Measurements from ENCODE around the gene CNTN2.

CNTN2 gene

DNA sequence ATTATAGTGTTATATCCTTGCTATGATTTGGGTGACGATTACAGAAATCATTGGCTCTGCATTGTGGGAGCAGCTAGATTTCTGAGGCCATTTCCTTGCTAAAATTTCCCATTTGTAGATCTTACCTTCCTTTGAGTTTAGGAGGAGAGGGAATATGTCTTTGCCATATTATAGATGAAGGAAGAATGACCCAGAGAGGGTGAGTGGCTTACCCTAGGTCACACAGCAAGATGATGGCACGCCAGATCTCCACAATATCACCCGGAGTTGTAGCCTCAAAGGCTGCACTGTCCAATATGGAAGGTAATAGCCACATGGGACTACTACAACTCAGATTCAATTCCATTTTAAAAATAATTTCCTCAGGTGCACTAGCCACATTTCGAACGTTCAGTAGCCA lies 10.3 kb downstream of the CNTN2 start:
- DNase-seq (ENCODE audit: insufficient read length, low spot score) (no peak), FAIRE-seq (no peak)
- TF ChIP-seq POLR2A (IDR thresholded peaks at IDR 0.05; ENCODE audit: low read depth, low read length), result no peak

DNA sequence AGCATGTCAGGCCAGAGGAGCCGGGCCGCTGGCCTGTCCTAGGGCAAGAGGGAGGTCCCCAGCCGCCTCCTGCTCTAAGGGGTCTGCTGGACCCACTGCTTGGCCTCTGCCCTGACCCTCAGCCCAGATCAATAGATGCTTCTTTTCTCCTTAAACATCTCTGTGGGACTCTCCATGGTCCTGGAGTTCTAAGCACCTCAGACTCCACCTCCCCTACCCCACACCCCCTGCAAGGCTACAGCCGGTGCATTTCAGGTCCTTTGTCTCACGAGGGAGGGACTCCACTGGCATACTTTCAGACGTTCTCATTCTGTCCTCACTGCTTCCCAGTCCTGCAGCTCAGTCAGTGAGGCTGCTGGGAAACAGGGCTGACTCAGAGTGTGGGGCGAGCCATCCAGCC lies 11.0 kb downstream of the CNTN2 start:
- FAIRE-seq (no peak), DNase-seq (ENCODE audit: insufficient read length, low spot score) (no peak)
- TF ChIP-seq POLR2A (IDR thresholded peaks at IDR 0.05; ENCODE audit: low read depth, low read length), result no peak

DNA sequence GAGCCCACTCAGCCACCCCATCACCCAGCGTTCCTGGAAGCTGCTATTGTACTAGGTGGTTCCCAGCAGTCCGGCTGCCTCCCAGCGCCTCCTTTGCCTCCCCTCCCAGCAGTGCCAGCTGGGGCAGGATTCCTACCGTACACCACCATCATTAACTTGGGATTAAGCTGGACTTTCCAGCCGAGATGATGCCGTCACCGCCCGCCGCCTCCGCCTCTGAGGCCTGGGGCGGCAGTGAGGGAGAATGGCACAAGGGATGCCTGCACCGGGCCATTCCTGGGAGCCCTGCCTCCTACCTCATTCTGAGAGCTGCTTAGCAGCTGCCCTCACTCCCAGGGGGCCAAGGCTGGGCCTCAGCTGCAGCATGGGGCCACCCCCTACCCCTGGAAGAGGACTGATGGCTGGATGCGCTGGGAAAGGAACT lies 13.2 kb downstream of the CNTN2 start:
- DNase-seq (ENCODE audit: insufficient read length, low spot score), result no peak
- no peak for FAIRE-seq

DNA sequence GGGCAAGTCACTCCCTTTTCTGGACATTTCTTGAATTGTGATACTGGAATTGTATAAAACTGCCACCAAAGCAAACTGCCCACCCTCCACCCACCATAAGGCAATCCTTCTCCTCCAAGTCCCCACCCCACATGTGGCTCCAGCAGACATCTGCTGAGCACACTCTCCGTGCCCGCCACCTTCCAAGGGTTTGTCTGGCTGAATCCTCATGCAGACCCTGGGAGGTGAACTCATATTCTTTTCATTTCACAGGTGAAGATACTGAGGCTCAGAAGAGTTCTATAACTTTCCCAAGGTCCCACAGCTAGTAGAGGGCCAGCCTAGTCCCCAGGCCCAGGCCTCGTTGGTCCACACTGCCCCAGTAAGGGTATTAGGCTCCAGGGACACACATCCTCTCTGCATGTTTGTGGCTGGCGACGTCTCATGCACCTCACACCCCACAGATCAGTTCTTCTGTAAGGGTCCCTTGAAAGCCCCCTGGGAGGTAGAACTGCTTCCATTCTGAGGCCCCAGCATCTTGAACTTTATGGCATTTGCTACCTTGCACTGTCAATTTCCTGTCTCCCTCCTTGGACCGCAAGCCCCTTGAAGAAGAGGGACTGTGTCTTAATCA lies 14.1 kb downstream of the CNTN2 start:
- no peak for FAIRE-seq
- TF ChIP-seq POLR2A (IDR thresholded peaks at IDR 0.05; ENCODE audit: low read depth, low read length), result no peak

More for the DNA sequence above, 13.2 kb downstream of the CNTN2 start:
- no peak for TF ChIP-seq POLR2A (IDR thresholded peaks at IDR 0.05; ENCODE audit: low read depth, low read length)

DNA sequence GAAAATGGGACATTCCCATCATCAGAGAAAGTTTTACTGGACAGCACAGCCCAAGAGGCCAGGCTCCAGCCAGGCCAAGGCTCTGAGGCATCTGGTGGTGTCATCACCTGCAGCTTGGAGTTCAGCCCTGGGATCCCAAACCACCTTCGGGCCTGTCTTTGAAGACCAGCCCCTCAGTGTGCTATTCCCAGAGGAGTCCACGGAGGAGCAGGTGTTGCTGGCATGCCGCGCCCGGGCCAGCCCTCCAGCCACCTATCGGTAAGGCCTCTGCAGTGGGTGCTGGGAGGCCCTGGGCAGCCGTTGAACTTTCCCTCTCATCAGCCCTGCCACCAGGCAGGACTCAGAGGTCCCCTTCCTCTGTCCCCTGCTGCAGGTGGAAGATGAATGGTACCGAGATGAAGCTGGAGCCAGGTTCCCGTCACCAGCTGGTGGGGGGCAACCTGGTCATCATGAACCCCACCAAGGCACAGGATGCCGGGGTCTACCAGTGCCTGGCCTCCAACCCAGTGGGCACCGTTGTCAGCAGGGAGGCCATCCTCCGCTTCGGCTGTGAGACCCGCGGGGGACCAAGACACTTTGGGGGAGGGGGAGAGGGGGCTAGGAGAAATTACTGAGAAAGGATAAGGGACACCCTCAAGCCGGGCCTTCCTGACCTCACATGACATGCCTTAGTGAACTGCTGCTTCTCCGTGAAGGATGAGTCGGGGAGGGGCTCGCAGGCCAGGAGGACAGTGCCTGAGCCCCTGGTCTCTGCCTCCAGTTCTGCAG lies 15.0 kb downstream of the CNTN2 start:
- TF ChIP-seq POLR2A (IDR thresholded peaks at IDR 0.05; ENCODE audit: low read depth, low read length), result no peak
- DNase-seq (ENCODE audit: insufficient read length, low spot score) (no peak), FAIRE-seq (no peak)

More for the DNA sequence above, 14.1 kb downstream of the CNTN2 start:
- no peak for DNase-seq (ENCODE audit: insufficient read length, low spot score)

DNA sequence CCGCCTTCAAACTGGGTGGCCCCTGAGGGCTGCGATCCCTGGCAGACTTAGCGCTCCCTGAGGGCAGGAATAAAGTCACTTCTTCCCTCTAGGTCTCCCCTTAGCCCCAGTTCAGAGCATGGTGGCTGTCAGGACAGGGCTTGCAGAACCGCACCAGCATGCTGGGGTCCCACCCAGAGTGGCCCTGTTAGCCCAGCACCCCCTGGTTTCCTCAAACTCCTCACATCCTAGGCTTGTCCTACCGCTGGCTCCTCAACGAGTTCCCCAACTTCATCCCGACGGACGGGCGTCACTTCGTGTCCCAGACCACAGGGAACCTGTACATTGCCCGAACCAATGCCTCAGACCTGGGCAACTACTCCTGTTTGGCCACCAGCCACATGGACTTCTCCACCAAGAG lies 15.8 kb downstream of the CNTN2 start:
- FAIRE-seq, result no peak
- DNase-seq (ENCODE audit: insufficient read length, low spot score), result no peak
- TF ChIP-seq POLR2A (IDR thresholded peaks at IDR 0.05; ENCODE audit: low read depth, low read length), result no peak

DNA sequence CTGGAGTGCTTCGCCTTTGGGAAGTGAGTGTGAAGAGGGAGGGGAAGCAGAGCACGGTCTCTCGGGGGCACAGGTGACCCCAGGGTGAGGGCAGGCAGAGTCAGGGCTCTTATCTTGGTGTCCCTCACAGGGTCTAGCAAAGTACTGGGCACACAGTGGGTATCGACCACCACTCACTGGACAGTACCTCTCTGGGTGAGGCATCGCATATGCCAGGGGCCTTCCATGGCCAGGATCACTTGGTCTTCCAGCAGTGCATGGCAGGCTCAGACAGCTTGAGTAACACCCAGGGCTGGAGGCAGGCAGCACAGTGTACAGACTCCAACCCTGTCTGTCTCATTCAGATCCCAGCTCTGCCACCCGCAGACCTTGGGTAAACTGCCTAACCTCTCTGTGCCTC lies 16.6 kb downstream of the CNTN2 start:
- no peak for TF ChIP-seq POLR2A (IDR thresholded peaks at IDR 0.05; ENCODE audit: low read depth, low read length)
- DNase-seq (ENCODE audit: insufficient read length, low spot score) (no peak), FAIRE-seq (no peak)

DNA sequence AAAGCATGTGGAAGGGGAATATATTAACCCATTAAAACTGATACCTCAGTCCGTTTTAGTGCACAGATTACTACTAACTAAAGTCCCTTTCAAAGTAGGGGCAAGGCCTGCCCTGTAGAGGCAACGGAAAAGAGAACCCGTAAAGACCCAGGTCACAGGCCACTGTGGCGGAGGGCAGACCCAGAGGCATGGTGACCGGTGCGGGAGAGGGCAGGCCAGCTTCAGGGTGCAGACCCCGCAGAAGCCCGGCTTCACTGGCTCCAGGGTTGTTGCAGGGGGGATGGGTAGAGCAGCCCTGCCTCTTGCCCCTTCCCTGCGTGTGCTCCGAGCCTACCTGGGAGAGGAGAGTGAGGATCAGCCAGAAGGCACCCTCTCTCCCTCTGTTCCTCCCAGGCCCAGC lies 17.7 kb downstream of the CNTN2 start:
- DNase-seq (ENCODE audit: insufficient read length, low spot score) (no peak), FAIRE-seq (no peak)
- TF ChIP-seq POLR2A (IDR thresholded peaks at IDR 0.05; ENCODE audit: low read depth, low read length), result no peak

DNA sequence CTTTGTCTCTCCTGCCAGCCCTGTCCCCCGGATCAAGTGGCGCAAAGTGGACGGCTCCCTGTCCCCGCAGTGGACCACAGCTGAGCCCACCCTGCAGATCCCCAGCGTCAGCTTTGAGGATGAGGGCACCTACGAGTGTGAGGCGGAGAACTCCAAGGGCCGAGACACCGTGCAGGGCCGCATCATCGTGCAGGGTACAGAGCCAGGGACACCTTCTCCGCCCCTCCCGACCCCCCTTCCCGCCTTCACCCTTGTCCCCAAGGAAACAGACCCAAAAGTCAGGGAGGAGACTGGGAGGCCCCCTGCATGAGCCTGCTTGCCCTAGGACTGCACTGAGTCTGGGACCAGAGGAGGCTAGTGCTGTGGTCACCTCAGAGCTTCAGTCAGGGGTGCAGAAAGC lies 18.2 kb downstream of the CNTN2 start:
- FAIRE-seq (no peak), DNase-seq (ENCODE audit: insufficient read length, low spot score) (no peak)
- no peak for TF ChIP-seq POLR2A (IDR thresholded peaks at IDR 0.05; ENCODE audit: low read depth, low read length)

DNA sequence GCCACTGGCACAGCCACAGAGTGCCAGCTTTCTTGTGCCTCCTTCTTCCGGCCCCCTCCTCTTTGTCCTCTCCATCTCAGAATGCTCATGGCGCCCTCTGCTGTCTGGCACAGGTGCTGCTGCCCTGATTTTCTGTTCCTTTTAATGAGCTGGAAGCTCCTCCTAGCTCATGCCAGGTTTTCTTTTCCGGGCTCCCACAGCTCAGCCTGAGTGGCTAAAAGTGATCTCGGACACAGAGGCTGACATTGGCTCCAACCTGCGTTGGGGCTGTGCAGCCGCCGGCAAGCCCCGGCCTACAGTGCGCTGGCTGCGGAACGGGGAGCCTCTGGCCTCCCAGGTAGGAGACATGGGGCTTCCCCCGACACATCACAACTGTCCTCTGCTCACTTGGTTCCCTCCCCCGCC lies 18.7 kb downstream of the CNTN2 start:
- DNase-seq (ENCODE audit: insufficient read length, low spot score), result peak; percentile 80
- no peak for FAIRE-seq

DNA sequence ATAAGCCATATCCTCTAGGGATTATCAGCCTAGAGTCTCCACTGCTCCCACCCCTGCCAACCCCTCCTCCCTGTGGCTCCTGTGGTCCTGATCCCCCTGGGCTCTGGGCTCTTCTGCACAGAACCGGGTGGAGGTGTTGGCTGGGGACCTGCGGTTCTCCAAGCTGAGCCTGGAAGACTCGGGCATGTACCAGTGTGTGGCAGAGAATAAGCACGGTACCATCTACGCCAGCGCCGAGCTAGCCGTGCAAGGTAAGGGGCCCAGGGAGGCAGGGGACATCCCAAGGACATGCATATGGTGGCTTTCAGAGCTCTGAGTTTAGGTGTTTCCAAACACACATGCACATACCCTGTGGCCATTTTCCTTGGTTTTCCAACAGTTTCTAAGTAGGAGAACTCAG lies 19.3 kb downstream of the CNTN2 start:
- FAIRE-seq (no peak), DNase-seq (ENCODE audit: insufficient read length, low spot score) (no peak)
- no peak for TF ChIP-seq POLR2A (IDR thresholded peaks at IDR 0.05; ENCODE audit: low read depth, low read length)

More for the DNA sequence above, 18.7 kb downstream of the CNTN2 start:
- TF ChIP-seq POLR2A (IDR thresholded peaks at IDR 0.05; ENCODE audit: low read depth, low read length), result no peak

DNA sequence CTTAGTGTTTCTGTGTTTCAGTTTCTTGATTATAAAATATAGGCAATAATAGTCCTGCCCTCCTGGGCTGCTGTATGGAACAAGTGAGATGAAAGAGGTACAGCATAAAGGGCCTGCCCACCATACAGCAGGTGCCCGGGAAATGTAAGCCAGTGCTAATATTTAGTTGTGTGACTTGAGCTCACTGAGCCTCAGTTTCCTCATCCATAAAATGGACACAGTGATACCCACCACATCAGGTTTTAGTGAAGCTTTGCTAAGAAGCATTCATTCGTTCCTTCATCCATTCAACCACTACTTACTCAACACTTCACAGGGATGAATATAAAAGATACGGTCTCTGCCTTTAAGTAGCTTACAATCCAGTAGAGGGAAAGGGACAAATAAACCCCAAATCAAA lies 19.9 kb downstream of the CNTN2 start:
- FAIRE-seq, result no peak
- no peak for TF ChIP-seq POLR2A (IDR thresholded peaks at IDR 0.05; ENCODE audit: low read depth, low read length)
- no peak for DNase-seq (ENCODE audit: insufficient read length, low spot score)

DNA sequence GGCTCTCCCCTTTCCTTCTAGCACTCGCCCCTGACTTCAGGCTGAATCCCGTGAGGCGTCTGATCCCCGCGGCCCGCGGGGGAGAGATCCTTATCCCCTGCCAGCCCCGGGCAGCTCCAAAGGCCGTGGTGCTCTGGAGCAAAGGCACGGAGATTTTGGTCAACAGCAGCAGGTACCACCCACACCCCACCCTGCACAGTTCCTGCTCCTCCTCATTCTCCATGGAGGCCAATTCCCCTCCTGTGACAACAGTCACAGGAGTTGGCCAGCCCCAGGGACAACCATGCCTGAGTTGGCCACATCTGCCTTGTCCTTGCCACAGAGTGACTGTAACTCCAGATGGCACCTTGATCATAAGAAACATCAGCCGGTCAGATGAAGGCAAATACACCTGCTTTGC lies 21.3 kb downstream of the CNTN2 start:
- FAIRE-seq (no peak), DNase-seq (ENCODE audit: insufficient read length, low spot score) (no peak)
- no peak for TF ChIP-seq POLR2A (IDR thresholded peaks at IDR 0.05; ENCODE audit: low read depth, low read length)

DNA sequence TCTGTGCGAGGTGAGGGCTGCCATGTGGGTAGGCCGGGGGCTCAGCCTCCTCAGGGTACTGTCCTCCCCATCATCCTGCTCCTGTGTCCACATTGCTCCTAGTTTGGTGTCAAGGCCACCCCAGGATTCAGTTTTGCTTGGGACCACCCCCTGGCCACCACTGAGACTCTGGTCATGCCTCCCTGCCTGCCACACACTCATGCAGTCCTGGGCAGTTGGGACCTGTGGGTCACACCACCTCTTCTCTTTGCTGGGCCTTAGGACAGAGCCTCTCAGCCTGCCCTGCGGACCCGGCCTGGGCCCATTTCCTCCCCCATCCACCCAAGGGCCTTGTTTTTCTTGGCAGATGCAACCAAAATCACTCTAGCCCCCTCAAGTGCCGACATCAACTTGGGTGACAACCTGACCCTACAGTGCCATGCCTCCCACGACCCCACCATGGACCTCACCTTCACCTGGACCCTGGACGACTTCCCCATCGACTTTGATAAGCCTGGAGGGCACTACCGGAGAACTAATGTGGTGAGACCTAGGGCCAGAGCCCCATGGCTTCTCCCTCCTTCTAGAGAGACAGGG lies 21.8 kb downstream of the CNTN2 start:
- DNase-seq (ENCODE audit: insufficient read length, low spot score), result no peak
- TF ChIP-seq POLR2A (IDR thresholded peaks at IDR 0.05; ENCODE audit: low read depth, low read length), result no peak
- no peak for FAIRE-seq

DNA sequence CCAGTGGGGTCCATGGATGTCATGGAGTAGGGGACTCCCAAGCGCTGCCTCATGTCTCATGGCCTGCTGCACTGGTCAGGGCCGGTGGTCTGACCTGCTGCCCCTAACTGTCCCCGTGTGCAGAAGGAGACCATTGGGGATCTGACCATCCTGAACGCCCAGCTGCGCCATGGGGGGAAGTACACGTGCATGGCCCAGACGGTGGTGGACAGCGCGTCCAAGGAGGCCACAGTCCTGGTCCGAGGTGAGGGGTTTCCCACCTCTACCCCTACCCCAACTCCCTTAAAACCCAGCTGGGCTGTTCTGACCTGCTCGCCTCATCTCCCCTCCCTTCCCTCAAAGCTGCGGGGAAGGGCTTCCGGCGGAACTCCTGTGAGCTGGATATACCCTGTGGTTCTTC lies 22.7 kb downstream of the CNTN2 start:
- FAIRE-seq, result no peak
- TF ChIP-seq POLR2A (IDR thresholded peaks at IDR 0.05; ENCODE audit: low read depth, low read length), result no peak
- no peak for DNase-seq (ENCODE audit: insufficient read length, low spot score)
